ENCODE results near the gene GNB5.

Gene GNB5

GRCh38 chr15:52143873-52144272 is 47.3 kb downstream of the GNB5 start:
- peak; percentile 80 to 81 for DNase-seq (ENCODE audit: low read depth in 2 of 2)

GRCh38 chr15:52140646-52141045 is 50.5 kb downstream of the GNB5 start:
- no peak for DNase-seq (ENCODE audit: low read depth in 2 of 2)

GRCh38 chr15:52139599-52140462 is 51.4 kb downstream of the GNB5 start:
- DNase-seq (ENCODE audit: low read depth in 2 of 2) = peak in 1 of 2 experiments; percentile 22

GRCh38 chr15:52137432-52138357 is 53.5 kb downstream of the GNB5 start:
- no peak for DNase-seq (ENCODE audit: low read depth in 2 of 2)

GRCh38 chr15:52136442-52136980 is 54.7 kb downstream of the GNB5 start:
- DNase-seq (ENCODE audit: low read depth in 2 of 2) = no peak

- no peak for DNase-seq (ENCODE audit: low read depth in 2 of 2)
These were observed 56.6 kb downstream of the GNB5 start for GRCh38 chr15:52134502-52135144.

GRCh38 chr15:52133510-52134220 is 57.5 kb downstream of the GNB5 start:
- DNase-seq (ENCODE audit: low read depth in 2 of 2) = no peak

- DNase-seq (ENCODE audit: low read depth in 2 of 2) = no peak
These were observed 59.1 kb downstream of the GNB5 start for GRCh38 chr15:52132066-52132465.

- no peak for DNase-seq (ENCODE audit: low read depth in 2 of 2)
These were observed 62.6 kb downstream of the GNB5 start for GRCh38 chr15:52128568-52128967.

GRCh38 chr15:52124270-52124880 is 66.8 kb downstream of the GNB5 start:
- DNase-seq (ENCODE audit: low read depth in 2 of 2) = no peak

GRCh38 chr15:52121896-52122295 is 69.3 kb downstream of the GNB5 start:
- DNase-seq (ENCODE audit: low read depth in 2 of 2) = no peak

- no peak for DNase-seq (ENCODE audit: low read depth in 2 of 2)
These were observed 70.2 kb downstream of the GNB5 start for GRCh38 chr15:52121006-52121405.

GRCh38 chr15:52120488-52120887 is 70.7 kb downstream of the GNB5 start:
- no peak for DNase-seq (ENCODE audit: low read depth in 2 of 2)

GRCh38 chr15:52118969-52119749 is 72.0 kb downstream of the GNB5 start:
- no peak for DNase-seq (ENCODE audit: low read depth in 2 of 2)

- DNase-seq (ENCODE audit: low read depth in 2 of 2) = no peak
These were observed 73.6 kb downstream of the GNB5 start for GRCh38 chr15:52117549-52117948.

GRCh38 chr15:52115598-52116427 is 75.4 kb downstream of the GNB5 start:
- DNase-seq (ENCODE audit: low read depth in 2 of 2) = no peak

- no peak for DNase-seq (ENCODE audit: low read depth in 2 of 2)
These were observed 76.7 kb downstream of the GNB5 start for GRCh38 chr15:52114261-52115055.

GRCh38 chr15:52113708-52114107 is 77.5 kb downstream of the GNB5 start:
- DNase-seq (ENCODE audit: low read depth in 2 of 2) = no peak
